HEK293 (cell line): ENCODE data around the gene TMEM213.

Source experiments
- ZBTB7A ChIP-seq: fragments of 450-650 bp; formaldehyde crosslinking; IDR thresholded peaks from 2 replicates; pipeline ENCODE4 v1.5.1; 2016; ENCODE audit warnings: low read depth, missing biosample characterization, missing genetic modification characterization
- ZNF354C ChIP-seq: fragments of 450-650 bp; formaldehyde crosslinking; IDR thresholded peaks from 2 replicates; pipeline ENCODE4 v1.5.1; 2016; ENCODE audit warnings: missing biosample characterization, missing genetic modification characterization, low read depth, borderline replicate concordance
- TF ChIP-seq, protein P1 (sequence below): fragments of 450-650 bp; formaldehyde crosslinking; IDR thresholded peaks from 2 replicates; pipeline ENCODE4 v1.5.1; 2017; ENCODE audit warnings: missing biosample characterization, missing genetic modification characterization

GRCh38 chr7:138879356-138879755 lies 81.6 kb downstream of the TMEM213 start:
- TF ChIP-seq ZNF354C (tag by site-specific recombination), result no peak
- no peak for TF ChIP-seq ZBTB7A (tag by site-specific recombination)
- TF ChIP-seq, protein P1, sequence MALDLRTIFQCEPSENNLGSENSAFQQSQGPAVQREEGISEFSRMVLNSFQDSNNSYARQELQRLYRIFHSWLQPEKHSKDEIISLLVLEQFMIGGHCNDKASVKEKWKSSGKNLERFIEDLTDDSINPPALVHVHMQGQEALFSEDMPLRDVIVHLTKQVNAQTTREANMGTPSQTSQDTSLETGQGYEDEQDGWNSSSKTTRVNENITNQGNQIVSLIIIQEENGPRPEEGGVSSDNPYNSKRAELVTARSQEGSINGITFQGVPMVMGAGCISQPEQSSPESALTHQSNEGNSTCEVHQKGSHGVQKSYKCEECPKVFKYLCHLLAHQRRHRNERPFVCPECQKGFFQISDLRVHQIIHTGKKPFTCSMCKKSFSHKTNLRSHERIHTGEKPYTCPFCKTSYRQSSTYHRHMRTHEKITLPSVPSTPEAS (tag by site-specific recombination), result no peak
